HG02852 (cell line): ENCODE measurements around the gene C16orf74.

Source experiments
- ATAC-seq: cut with Tn5 transposase; IDR thresholded peaks from one replicate; pipeline ENCODE4 v1.9.1; 2021; ENCODE audit warnings: mild to moderate bottlenecking, moderate library complexity; ENCODE audit not compliant: unreplicated experiment

C16orf74 gene

GRCh38 chr16:85777583-85778310 is 26.9 kb upstream of the C16orf74 start:
- ATAC-seq, result no peak

- no peak for ATAC-seq
Measured at GRCh38 chr16:85774811-85775210, 23.9 kb upstream of the C16orf74 start.

- ATAC-seq, result no peak
Measured at GRCh38 chr16:85774136-85774535, 23.2 kb upstream of the C16orf74 start.

GRCh38 chr16:85773044-85773443 is 22.1 kb upstream of the C16orf74 start:
- ATAC-seq, result no peak

GRCh38 chr16:85770741-85771140 is 19.8 kb upstream of the C16orf74 start:
- ATAC-seq, result no peak

GRCh38 chr16:85768199-85768598 is 17.3 kb upstream of the C16orf74 start:
- ATAC-seq, result no peak

GRCh38 chr16:85767531-85767930 is 16.6 kb upstream of the C16orf74 start:
- no peak for ATAC-seq

- ATAC-seq, result no peak
Measured at GRCh38 chr16:85765767-85766166, 14.9 kb upstream of the C16orf74 start.

GRCh38 chr16:85765211-85765610 is 14.3 kb upstream of the C16orf74 start:
- ATAC-seq, result no peak

GRCh38 chr16:85763616-85764015 is 12.7 kb upstream of the C16orf74 start:
- ATAC-seq, result no peak

GRCh38 chr16:85762970-85763369 is 12.1 kb upstream of the C16orf74 start:
- ATAC-seq, result no peak

- ATAC-seq, result no peak
Measured at GRCh38 chr16:85761861-85762260, 11.0 kb upstream of the C16orf74 start.

GRCh38 chr16:85759631-85760419 is 8.9 kb upstream of the C16orf74 start:
- no peak for ATAC-seq

- ATAC-seq, result no peak
Measured at GRCh38 chr16:85759136-85759535, 8.2 kb upstream of the C16orf74 start.

GRCh38 chr16:85757341-85757822 is 6.5 kb upstream of the C16orf74 start:
- ATAC-seq, result peak; percentile 35

- ATAC-seq, result peak; percentile 53
Measured at GRCh38 chr16:85755929-85756768, 5.3 kb upstream of the C16orf74 start.

- ATAC-seq, result no peak
Measured at GRCh38 chr16:85754413-85754812, 3.5 kb upstream of the C16orf74 start.

- ATAC-seq, result no peak
Measured at GRCh38 chr16:85753976-85754375, 3.1 kb upstream of the C16orf74 start.

- ATAC-seq, result no peak
Measured at GRCh38 chr16:85753559-85753958, 2.7 kb upstream of the C16orf74 start.

- ATAC-seq, result no peak
Measured at GRCh38 chr16:85752511-85753420, 1.9 kb upstream of the C16orf74 start.
